ENCODE measurements around the gene LMF1.
"Not testable (repeated sequence)": the region's sequence is repeated elsewhere in the genome, so short reads cannot be mapped to it uniquely, and the experiment has no call there.

The LMF1 gene

DNA sequence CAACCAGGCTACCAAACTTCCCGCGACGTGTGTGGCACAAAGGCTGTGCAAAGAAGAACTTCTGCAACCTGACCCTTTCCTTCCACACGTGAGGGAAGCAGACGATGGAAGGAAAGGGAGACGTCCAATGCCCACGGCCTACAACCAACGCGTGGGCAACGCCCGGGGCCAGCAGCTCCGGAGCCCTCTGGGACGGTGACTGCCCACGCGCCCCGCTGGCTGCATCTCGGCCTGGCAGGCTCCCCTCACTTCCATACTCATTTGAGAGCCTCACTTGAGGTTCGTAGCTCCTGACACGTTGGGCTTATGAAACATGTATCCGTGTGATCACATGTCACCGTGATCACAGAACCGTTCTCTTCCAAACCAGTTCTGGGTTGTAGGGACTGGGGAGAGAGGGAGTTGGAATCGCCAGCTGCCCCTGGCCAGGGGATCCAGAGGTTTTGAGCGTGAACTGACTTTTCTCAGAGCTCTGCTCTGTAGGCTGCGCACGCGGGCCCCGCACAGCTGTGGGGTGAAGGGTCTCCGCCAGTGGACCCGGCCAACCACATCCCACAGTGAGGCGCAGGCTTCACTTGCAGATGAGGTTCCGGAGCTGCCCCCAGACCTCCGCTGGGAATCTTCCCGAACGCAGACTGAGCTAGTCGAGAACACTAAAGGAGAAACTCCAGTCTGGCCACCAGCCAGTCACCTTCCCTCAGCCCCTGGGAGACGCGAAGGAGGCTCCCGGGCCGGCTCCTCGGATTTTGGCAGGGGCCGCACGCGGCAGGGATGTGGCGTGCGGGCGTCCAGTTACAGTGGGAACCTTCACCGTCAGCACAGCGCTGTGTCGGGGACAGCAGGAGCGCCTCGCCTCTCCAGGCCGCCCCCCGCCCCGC lies 1.0 kb downstream of the LMF1 start:
- no peak for DNase-seq

DNA sequence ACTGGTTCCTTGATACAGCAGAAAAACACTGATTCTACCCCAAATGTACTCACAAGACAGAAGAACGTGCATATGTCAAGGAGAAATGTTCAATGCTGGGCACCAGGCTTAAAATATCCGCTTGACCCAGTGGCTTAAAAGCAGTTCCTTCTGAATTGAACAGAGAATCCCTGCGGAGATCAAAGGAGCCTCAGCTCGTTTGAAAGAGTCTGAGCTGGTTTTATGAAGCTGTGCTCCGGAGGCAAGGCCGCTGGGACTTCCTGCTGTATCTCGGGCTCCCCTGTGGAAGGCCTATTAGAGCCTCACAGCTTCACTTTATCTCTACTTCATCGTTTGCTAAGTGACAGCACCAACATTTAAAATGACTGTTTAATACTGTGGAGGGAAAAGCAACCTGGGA lies 2.2 kb downstream of the LMF1 start:
- no peak for DNase-seq

GRCh38 chr16:967546-968295 lies 3.1 kb downstream of the LMF1 start:
- no peak for DNase-seq

DNA sequence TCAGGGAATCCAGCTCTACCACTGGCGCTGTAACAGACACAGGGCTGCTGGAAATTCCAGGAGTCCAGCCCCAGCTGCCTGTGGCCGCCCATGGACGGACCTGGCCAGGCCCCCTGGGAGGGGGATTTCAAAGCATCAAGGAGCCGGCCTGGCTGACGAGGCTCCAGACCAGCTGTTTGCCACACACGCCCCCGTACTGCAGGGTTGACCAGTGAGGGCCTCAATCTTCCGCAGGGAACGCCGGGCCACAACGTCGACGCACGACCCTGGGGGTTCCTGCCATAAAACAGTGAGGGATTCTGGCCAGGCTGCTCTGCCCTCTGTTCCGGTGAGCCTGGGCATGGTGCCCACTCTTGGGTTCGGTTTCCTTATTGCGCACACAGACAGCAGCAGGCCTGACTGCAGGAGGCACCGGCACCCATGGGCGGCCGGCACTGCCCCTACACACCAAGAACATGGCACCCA lies 3.7 kb downstream of the LMF1 start:
- DNase-seq, result no peak

- DNase-seq, result no peak
Measured at GRCh38 chr16:966505-966904, 4.3 kb downstream of the LMF1 start.

DNA sequence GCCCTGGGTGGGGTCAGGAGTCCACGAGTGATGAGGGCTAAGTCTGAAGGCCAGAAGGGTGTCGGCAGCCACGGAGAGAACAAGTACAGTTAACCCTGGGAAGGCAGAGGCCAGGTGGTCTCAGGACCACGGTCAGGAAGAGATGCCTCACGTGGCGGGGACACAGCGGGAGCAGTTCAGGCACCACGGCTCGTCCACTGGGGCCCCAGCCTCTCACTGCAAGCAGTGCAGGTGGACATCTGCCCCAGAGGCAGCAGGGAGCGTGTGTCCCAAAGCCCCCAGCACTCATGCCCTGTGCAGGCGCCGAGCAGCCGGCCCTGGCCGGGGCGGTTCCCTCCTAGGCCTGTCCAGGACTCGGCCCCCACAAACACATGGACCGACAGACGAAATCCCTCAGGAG lies 4.7 kb downstream of the LMF1 start:
- DNase-seq, result no peak

DNA sequence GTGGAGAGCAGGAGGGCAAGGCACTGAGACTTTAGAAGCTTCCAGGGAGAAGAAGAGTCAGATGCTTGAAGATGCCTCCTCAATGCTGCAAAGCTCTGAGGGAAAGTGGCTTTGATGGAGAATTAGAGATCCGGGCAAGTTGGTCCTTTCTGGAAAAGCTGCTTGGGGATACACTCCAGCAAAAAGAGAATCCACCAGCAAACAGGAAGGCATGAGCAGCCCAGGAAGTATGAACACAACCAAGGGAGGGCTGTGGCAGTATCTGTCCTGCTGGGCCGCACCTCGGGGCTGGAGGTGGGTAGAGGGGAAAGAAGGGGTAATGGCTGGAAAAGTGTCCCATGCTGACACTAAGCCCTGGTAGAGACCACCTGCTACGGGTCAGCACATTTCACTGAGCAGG lies 5.3 kb downstream of the LMF1 start:
- DNase-seq, result no peak

DNA sequence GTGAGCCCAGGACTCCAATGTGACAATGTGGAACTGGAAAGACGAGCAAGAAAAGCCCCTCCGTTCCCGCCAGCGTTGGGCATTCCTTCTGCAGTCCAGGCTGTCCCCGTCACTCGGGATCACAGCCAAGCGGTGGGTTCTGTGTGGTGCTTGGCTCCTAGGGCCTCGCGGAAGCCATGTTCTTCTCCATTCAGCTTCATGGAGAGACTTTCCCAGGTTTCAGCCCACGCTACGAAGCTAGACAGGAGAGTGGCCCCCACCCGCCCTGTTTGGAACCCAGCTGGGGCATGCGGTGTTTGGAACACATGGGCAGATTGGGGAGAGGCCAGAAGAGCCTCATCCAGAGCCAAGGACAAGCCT lies 5.8 kb downstream of the LMF1 start:
- no peak for DNase-seq

GRCh38 chr16:964356-965035 lies 6.3 kb downstream of the LMF1 start:
- DNase-seq, result peak; percentile 13

- no peak for DNase-seq
Measured at GRCh38 chr16:963913-964312, 6.9 kb downstream of the LMF1 start.

DNA sequence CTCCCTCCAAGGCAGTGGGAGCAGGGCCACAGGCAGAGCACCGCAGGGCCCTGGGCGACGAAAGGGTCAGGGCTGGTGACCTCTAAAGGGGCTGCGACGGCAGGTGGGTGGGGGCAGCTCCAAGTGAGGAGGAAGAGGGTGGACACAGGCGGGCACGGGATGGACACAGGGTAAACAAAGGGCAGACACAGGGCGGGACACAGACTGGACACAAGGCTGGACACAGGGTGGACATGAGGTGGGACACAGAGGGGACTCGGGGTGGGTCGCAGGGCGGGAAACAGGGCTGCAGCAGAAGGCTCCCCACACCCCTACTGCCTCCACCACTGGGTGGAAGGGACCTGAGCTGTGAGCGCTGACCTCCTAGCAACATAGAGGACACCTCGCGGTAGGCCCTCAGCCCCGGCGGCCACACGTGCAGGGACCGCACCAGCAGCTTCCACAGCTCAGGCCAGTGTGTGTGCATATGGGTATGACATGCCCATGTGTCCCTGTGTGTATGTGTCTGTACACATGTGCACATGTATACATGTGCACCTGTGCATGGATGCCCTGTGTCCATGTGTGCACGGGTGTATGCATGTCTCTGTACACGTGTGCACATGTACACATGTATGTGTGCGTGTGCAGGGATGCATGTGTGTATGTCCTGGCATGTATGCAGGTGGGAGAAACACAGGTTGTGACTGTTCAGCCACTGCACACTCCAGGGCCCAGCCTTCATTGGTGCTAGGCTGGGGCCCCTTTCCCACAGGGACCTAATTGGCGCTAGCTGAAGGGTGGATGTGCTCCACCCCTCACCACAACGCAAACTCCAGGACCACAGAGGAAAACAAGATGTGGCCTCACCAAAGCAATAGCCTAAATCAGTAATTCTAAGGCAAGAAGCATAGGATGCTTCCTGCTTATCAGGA lies 7.6 kb downstream of the LMF1 start:
- no peak for DNase-seq

DNA sequence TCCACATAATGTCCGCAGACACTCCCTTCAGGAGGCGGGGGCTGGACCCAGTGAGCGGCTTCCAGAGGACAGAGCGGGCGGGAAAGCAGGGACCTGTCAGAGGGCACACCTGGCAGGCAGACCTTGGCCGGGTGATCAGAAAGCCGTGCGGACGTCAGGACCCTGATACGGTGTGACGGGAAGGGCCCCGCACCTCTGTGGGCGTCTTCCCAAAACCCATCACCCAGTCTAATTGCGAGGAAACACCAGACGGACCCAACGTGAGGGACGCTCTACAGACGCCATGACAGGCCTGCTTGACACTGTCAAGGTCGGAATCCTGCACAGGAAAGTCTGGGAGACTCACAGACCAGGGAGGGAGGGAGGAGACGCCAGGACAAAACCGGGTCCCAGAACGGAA lies 8.4 kb downstream of the LMF1 start:
- no peak for DNase-seq

DNA sequence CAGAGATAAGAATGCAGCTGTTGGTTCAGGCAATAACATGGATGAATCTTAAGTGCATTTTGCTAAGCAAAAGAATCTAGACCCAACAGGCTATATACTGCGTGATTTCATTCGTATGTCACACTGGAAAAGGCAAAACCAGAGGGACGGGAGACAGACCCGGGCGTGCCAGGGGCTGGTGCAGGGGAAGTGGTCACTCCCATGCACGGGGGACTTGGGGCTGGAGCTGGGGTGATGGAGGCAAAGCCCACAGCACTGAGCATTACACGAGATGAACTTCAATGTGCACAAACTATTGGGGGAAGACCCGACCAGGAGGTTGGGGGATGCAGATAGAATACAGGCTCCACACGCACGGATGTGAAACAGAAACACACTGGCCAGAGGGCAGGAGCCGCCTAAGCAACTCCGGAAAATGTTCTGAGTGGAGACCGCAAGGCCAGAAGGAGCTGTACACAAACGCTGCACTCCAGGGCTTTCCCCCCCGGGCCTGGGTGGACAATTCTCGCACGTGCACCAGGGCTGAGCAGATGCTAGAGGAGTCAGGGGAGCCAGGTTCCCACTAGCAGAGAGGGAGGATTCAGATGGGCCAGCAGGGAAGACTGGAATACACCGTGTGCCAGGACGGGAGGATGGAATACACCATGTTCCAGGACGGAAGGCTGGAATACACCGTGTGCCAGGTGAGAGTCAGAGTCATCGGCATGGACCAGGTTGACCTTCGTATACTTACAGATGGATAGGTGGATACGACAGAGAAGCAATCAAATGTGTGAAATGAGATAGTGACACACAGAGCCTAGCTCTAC lies 11.3 kb downstream of the LMF1 start:
- DNase-seq, result no peak

DNA sequence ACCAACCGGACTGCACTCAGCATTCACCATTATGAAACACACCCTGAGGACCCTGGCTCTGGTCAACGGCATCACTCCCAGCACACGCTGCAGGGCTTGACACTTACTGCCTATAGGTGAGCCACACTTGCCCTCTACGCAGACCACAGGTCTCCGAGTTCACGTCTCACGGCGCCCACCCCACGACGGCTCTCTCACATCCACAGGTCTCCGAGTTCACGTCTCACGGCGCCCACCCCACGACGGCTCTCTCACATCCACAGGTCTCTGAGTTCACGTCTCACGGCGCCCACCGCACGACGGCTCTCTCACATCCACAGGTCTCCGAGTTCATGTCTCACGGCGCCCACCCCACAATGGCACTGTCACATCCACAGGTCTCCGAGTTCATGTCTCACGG lies 15.0 kb downstream of the LMF1 start:
- not testable (repeated sequence) for DNase-seq

DNA sequence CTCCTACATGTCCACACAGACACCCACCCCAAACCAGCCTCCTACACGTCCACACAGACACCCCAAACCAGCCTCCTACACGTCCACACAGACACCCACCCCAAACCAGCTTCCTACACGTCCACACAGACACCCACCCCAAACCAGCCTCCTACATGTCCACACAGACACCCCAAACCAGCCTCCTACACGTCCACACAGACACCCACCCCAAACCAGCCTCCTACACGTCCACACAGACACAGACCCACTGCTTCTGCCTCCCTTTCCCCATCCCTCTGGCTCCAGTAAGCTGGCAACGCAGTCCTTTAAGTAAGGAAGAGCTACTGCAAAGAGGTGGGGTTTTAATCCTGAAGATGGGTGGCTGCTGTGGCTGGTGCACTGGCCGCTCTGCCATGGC lies 17.0 kb downstream of the LMF1 start:
- DNase-seq, result not testable (repeated sequence)

DNA sequence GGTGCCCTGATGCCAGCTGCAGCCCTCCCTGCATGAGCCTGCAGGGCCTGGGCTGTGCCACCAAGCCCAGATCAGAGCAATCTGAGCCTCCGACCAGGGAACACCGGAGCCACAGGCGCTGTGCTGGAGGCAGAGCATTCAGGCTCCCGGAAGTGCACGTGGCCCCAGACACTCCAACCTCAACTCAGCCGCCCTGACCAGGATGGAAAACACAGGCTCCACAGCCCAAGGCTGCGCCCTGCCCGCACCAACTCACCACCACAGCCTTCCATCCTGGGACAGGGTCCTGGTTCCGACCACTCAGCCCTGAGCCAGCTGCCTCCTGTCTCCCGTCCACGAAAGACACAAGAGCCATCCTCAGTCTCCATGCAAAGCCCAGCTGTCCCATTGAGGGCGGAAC lies 18.5 kb downstream of the LMF1 start:
- no peak for DNase-seq

- DNase-seq, result no peak
Measured at GRCh38 chr16:951660-952301, 19.0 kb downstream of the LMF1 start.

- DNase-seq, result not testable (repeated sequence)
Measured at GRCh38 chr16:950733-951573, 19.8 kb downstream of the LMF1 start.

- not testable (repeated sequence) for DNase-seq
Measured at GRCh38 chr16:948767-949166, 22.0 kb downstream of the LMF1 start.

DNA sequence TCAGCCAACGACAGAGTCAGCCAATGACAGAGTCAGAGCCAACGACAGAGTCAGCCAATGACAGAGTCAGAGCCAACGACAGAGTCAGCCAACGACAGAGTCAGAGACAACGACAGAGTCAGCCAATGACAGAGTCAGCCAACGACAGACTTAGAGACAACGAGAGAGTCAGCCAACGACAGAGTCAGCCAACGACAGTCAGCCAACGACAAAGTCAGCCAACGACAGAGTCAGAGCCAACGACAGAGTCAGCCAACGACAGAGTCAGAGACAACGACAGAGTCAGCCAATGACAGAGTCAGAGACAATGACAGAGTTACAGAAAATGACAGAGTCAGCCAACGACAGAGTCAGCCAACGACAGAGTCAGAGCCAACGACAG lies 22.9 kb downstream of the LMF1 start:
- DNase-seq, result not testable (repeated sequence)
